Myocyte (in vitro differentiated cells): ENCODE data around the gene HNRNPK. TPM values are rescaled to one million over a fixed set of nuclear protein-coding genes. Genes with fewer than 3 reads are reported as not detected.

Experiments
- DNase-seq: peaks from one replicate; pipeline ENCODE4 v3.0.0-alpha.2; 2012; ENCODE audit warnings: low read depth
- microRNA-seq: library from miRNA; unstranded; fragments of <30 nt; microRNA quantifications from one replicate; pipeline ENCODE4, GENCODE V29; 2016
- total RNA-seq: library from RNA; depleted of rRNA; stranded (reverse); fragments of >200 nt; gene quantifications from 2 replicates; pipeline ENCODE4 v1.2.3, GENCODE V29; 2014

Gene HNRNPK
- total RNA-seq, 1 donor from 2014 or later = 592 TPM

GRCh38 chr9:83934569-83935275 lies 45.3 kb downstream of the HNRNPK start:
- DNase-seq = no peak

- DNase-seq = no peak
Measured at GRCh38 chr9:83933790-83934189, 46.2 kb downstream of the HNRNPK start.

- DNase-seq = no peak
Measured at GRCh38 chr9:83932851-83933250, 47.2 kb downstream of the HNRNPK start.

GRCh38 chr9:83932011-83932410 lies 48.0 kb downstream of the HNRNPK start:
- no peak for DNase-seq

GRCh38 chr9:83930881-83931280 lies 49.1 kb downstream of the HNRNPK start:
- no peak for DNase-seq

- DNase-seq = no peak
Measured at GRCh38 chr9:83927591-83927990, 52.4 kb downstream of the HNRNPK start.

GRCh38 chr9:83920927-83921707 lies 58.9 kb downstream of the HNRNPK start, which contains the start of gene KIF27:
Gene KIF27, minus strand, starts transcription at chr9:83921432. Its CDS starts 5,841 bp downstream, at chr9:83915591.
- DNase-seq = peak; percentile 97

- DNase-seq = peak; percentile 56
Measured at GRCh38 chr9:83920469-83920926, 59.5 kb downstream of the HNRNPK start.

- no peak for DNase-seq
Measured at GRCh38 chr9:83919111-83919510, 60.9 kb downstream of the HNRNPK start.

Small RNA genes lying within 50 kb of the gene (microRNA-seq; reads per million reads assigned to microRNA genes)
- 31.2 reads per million, percentile 43 among the genes with 10 or more reads in this experiment for gene MIR7-1

Other genes with a start within 250 kb of the HNRNPK start
- 2.7 and 4.3 TPM in 2 replicates for gene GKAP1, start 162.4 kb downstream of the HNRNPK start, total RNA-seq
- 1.4 and 2.6 TPM in 2 replicates for gene KIF27, start 58.8 kb downstream of the HNRNPK start, total RNA-seq
- 1.6 and 2.7 TPM in 2 replicates for gene RMI1, start 590 bp upstream of the HNRNPK start, total RNA-seq